ENCODE results near the gene ACP4.

Gene ACP4

DNA sequence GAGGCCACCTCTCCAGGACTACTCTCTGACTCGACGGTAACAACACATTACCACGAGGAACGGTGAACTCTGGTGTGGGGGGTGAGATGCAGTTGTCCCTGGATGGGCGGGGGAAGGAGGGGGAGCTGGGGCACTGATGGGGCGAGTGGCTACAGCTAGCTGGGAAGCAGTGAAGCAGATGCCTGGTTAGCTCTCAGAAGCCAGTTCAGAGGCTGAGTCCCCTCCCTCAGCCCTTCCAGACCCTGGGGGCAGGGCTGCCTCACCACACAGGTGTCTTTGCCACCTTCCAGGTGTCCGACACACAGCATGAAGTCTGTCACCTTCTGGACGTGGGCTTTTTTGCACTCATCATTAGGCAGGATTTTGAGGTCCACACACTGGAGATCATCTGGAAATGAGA lies 29.4 kb downstream of the ACP4 start:
- Histone ChIP-seq H3K36me3 (ENCODE audit: insufficient read depth, low read length) (no peaks in the 10 kb centered on the region), H3K9me3 (ENCODE audit: low read length) (no peaks in the 10 kb centered on the region), H3K9ac (ENCODE audit: low read length) (no peak overlapping the region), H3K4me3 (ENCODE audit: low read depth, low read length, poor library complexity, severe bottlenecking) (no peak overlapping the region), H2AFZ (ENCODE audit: low read length) (no peak overlapping the region), H4K20me1 (ENCODE audit: insufficient read depth, low read length) (no peaks in the 10 kb centered on the region), H3K4me1 (ENCODE audit: insufficient read depth, low read length, severe bottlenecking) (peaks cover 12% of the 10 kb centered on the region), H3F3A (ENCODE audit: insufficient read depth, low read length) (no peaks in the 10 kb centered on the region), H3K9me2 (ENCODE audit: low read depth, low read length) (no peaks in the 10 kb centered on the region), H3K27me3 (ENCODE audit: insufficient read depth, low read length) (peaks cover 5% of the 10 kb centered on the region; the same call in 1 of the 2 replicates), H3K27ac (ENCODE audit: low read depth, low read length, poor library complexity, severe bottlenecking) (no peak overlapping the region), H3K79me2 (ENCODE audit: insufficient read depth, low read length) (no peaks in the 10 kb centered on the region), H3K4me2 (ENCODE audit: low read length) (no peak overlapping the region)
- no peak for TF ChIP-seq EZH2 (IDR thresholded peaks at IDR 0.05; ENCODE audit: borderline replicate concordance, low read length)
- TF ChIP-seq, protein P1, sequence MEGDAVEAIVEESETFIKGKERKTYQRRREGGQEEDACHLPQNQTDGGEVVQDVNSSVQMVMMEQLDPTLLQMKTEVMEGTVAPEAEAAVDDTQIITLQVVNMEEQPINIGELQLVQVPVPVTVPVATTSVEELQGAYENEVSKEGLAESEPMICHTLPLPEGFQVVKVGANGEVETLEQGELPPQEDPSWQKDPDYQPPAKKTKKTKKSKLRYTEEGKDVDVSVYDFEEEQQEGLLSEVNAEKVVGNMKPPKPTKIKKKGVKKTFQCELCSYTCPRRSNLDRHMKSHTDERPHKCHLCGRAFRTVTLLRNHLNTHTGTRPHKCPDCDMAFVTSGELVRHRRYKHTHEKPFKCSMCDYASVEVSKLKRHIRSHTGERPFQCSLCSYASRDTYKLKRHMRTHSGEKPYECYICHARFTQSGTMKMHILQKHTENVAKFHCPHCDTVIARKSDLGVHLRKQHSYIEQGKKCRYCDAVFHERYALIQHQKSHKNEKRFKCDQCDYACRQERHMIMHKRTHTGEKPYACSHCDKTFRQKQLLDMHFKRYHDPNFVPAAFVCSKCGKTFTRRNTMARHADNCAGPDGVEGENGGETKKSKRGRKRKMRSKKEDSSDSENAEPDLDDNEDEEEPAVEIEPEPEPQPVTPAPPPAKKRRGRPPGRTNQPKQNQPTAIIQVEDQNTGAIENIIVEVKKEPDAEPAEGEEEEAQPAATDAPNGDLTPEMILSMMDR (IDR thresholded peaks at IDR 0.05; ENCODE audit: low read length) = no peak

GRCh38 chr19:50820086-50820485 lies 29.9 kb downstream of the ACP4 start:
- no peaks in the 10 kb centered on the region for H4K20me1 ChIP-seq (ENCODE audit: insufficient read depth, low read length)
- H3K79me2 ChIP-seq (ENCODE audit: insufficient read depth, low read length) = no peaks in the 10 kb centered on the region
- H3K9ac ChIP-seq (ENCODE audit: low read length) = no peak overlapping the region
- H3K9me3 ChIP-seq (ENCODE audit: low read length) = no peaks in the 10 kb centered on the region
- H3F3A ChIP-seq (ENCODE audit: insufficient read depth, low read length) = no peaks in the 10 kb centered on the region
- H2AFZ ChIP-seq (ENCODE audit: low read length) = no peak overlapping the region
- H3K27me3 ChIP-seq (ENCODE audit: insufficient read depth, low read length) = peaks cover 5% of the 10 kb centered on the region; the same call in 1 of the 2 replicates
- H3K4me3 ChIP-seq (ENCODE audit: low read depth, low read length, poor library complexity, severe bottlenecking) = no peak overlapping the region
- H3K4me2 ChIP-seq (ENCODE audit: low read length) = no peak overlapping the region
- no peak overlapping the region for H3K27ac ChIP-seq (ENCODE audit: low read depth, low read length, poor library complexity, severe bottlenecking)
- no peak for TF ChIP-seq EZH2 (IDR thresholded peaks at IDR 0.05; ENCODE audit: borderline replicate concordance, low read length)
- TF ChIP-seq, protein P1 (IDR thresholded peaks at IDR 0.05; ENCODE audit: low read length) = no peak
- H3K4me1 ChIP-seq (ENCODE audit: insufficient read depth, low read length, severe bottlenecking) = peaks cover 12% of the 10 kb centered on the region
- no peaks in the 10 kb centered on the region for H3K9me2 ChIP-seq (ENCODE audit: low read depth, low read length)
- H3K36me3 ChIP-seq (ENCODE audit: insufficient read depth, low read length) = no peaks in the 10 kb centered on the region

GRCh38 chr19:50820549-50821247 lies 30.5 kb downstream of the ACP4 start:
- Histone ChIP-seq H3K4me3 (ENCODE audit: low read depth, low read length, poor library complexity, severe bottlenecking) (no peak overlapping the region), H3K9ac (ENCODE audit: low read length) (no peak overlapping the region), H3K9me3 (ENCODE audit: low read length) (no peaks in the 10 kb centered on the region), H3F3A (ENCODE audit: insufficient read depth, low read length) (no peaks in the 10 kb centered on the region), H3K27ac (ENCODE audit: low read depth, low read length, poor library complexity, severe bottlenecking) (no peak overlapping the region), H3K4me1 (ENCODE audit: insufficient read depth, low read length, severe bottlenecking) (peaks cover 12% of the 10 kb centered on the region), H2AFZ (ENCODE audit: low read length) (no peak overlapping the region), H3K4me2 (ENCODE audit: low read length) (no peak overlapping the region), H3K9me2 (ENCODE audit: low read depth, low read length) (no peaks in the 10 kb centered on the region), H3K36me3 (ENCODE audit: insufficient read depth, low read length) (no peaks in the 10 kb centered on the region), H3K27me3 (ENCODE audit: insufficient read depth, low read length) (peaks cover 5% of the 10 kb centered on the region; the same call in 1 of the 2 replicates), H4K20me1 (ENCODE audit: insufficient read depth, low read length) (no peaks in the 10 kb centered on the region), H3K79me2 (ENCODE audit: insufficient read depth, low read length) (no peaks in the 10 kb centered on the region)
- TF ChIP-seq, protein P1 (IDR thresholded peaks at IDR 0.05; ENCODE audit: low read length) = no peak
- TF ChIP-seq EZH2 (IDR thresholded peaks at IDR 0.05; ENCODE audit: borderline replicate concordance, low read length) = no peak

Data from OCI-LY1 (cell line).